Testis (tissue), 3 donors: ENCODE measurements around the gene CELF3. TPM values are rescaled to one million over a fixed set of nuclear protein-coding genes. Genes with fewer than 3 reads are reported as not detected.

Experiments
- DNase-seq: peaks from one replicate; pipeline ENCODE4 v3.0.0-alpha.2; 2019
- H3K27ac ChIP-seq, 2 donors: fragments of 200-600 bp; sonication (generic); one replicate each; pipeline ENCODE4 v1.5.1; 2019
- H3K27me3 ChIP-seq: fragments of 200-600 bp; sonication (generic); one replicate; pipeline ENCODE4 v1.5.1; 2019
- H3K36me3 ChIP-seq: fragments of 200-600 bp; sonication (generic); one replicate; pipeline ENCODE4 v1.5.1; 2017; ENCODE audit warnings: low read depth; ENCODE audit errors: missing control alignments
- H3K4me1 ChIP-seq: fragments of 200-600 bp; sonication (generic); one replicate; pipeline ENCODE4 v1.5.1; 2019
- H3K4me3 ChIP-seq, 2 donors: fragments of 200-600 bp; sonication (generic); one replicate each; pipeline ENCODE4 v1.5.1; 2017 to 2019
- H3K9me3 ChIP-seq: fragments of 200-600 bp; sonication (generic); one replicate; pipeline ENCODE4 v1.5.1; 2017
- CTCF ChIP-seq, 3 experiments: fragments of 450-650 bp in 2 of 3; fragments of 200-600 bp in 1 of 3; sonication (generic) in 1 of 3; IDR thresholded peaks; one replicate each; pipeline ENCODE4 v1.5.1; 2016 to 2019; ENCODE audit warnings: antibody characterized with exemption in 3 of 3, mild to moderate bottlenecking in 2 of 3, moderate library complexity in 1 of 3
- POLR2A ChIP-seq: fragments of 450-650 bp; IDR thresholded peaks from one replicate; pipeline ENCODE4 v1.6.1; 2017; ENCODE audit warnings: antibody characterized with exemption, mild to moderate bottlenecking, moderate library complexity
- WGBS, 2 donors: methylation state at CpG; one replicate each; pipeline ENCODE4 v1.1.5; 2018; 5-methylcytosine and 5-hydroxymethylcytosine counted together
- intact Hi-C: fragments of 100-400 bp; cut with DNase I; formaldehyde crosslinking; loops from one replicate; pipeline ENCODE4 v1.15.1; 2023; ENCODE audit warnings: low total_unique reads
- polyA plus RNA-seq: library from polyadenylated mRNA; stranded (reverse); fragments of 350-450 nt; fragmentation: Illumina TruSeq; extraction: RNeasy Lipid Tissue Mini Kit (QIAGEN cat#74804); gene quantifications from one replicate; pipeline ENCODE4 v1.2.3, GENCODE V29; 2014; ENCODE audit warnings: low read depth, low replicate concordance; ENCODE audit not compliant: insufficient read depth
- total RNA-seq, 2 donors: library from RNA; depleted of rRNA; stranded (reverse); fragments of >200 nt; gene quantifications; one replicate each; pipeline ENCODE4 v1.2.3, GENCODE V29; 2016

CELF3 gene
- total and polyA plus RNA-seq, 3 donors from 2014 or later = 2.6 to 4.6 (median 3.2) TPM

GRCh38 chr1:151759241-151759640, 42.6 kb upstream of the CELF3 start:
- H3K9me3 ChIP-seq = no peaks in the 10 kb centered on the region
- no peak for DNase-seq
- no peaks in the 10 kb centered on the region for H3K4me1 ChIP-seq
- H3K27me3 ChIP-seq = no peaks in the 10 kb centered on the region
- H3K4me3 ChIP-seq = no peak overlapping the region
- TF ChIP-seq CTCF (IDR thresholded peaks at IDR 0.05) = no peak
- TF ChIP-seq POLR2A = no peak
- intact Hi-C loops = no loop called here
- no peak overlapping the region for H3K27ac ChIP-seq
- no peaks in the 10 kb centered on the region for H3K36me3 ChIP-seq

- Histone ChIP-seq H3K36me3 (no peaks in the 10 kb centered on the region), H3K4me3 (no peak overlapping the region)
- 75 to 88% methylated on average over 1 of the region's 1 CpG for WGBS, 2 donors
Observed at GRCh38 chr1:151756291-151756690, 39.7 kb upstream of the CELF3 start.

GRCh38 chr1:151741516-151741915, 24.9 kb upstream of the CELF3 start:
- no peaks in the 10 kb centered on the region for H3K4me1 ChIP-seq
- H3K9me3 ChIP-seq = no peaks in the 10 kb centered on the region
- H3K4me3 ChIP-seq = no peak overlapping the region
- DNase-seq = no peak
- intact Hi-C loops = no loop called here
- no peaks in the 10 kb centered on the region for H3K27me3 ChIP-seq
- H3K27ac ChIP-seq = no peak overlapping the region
- no peaks in the 10 kb centered on the region for H3K36me3 ChIP-seq
- TF ChIP-seq POLR2A (no peak), CTCF (IDR thresholded peaks at IDR 0.05) (no peak)
- 91 to 93% methylated on average over 4 of the region's 4 CpGs for WGBS, 2 donors

More at GRCh38 chr1:151756291-151756690, 39.7 kb upstream of the CELF3 start:
- no peak for DNase-seq
- Histone ChIP-seq H3K27ac (no peak overlapping the region), H3K4me1 (no peaks in the 10 kb centered on the region), H3K27me3 (no peaks in the 10 kb centered on the region), H3K9me3 (no peaks in the 10 kb centered on the region)
- intact Hi-C loops = no loop called here
- no peak for TF ChIP-seq POLR2A
- TF ChIP-seq CTCF (IDR thresholded peaks at IDR 0.05) = no peak

- H3K36me3 ChIP-seq = no peaks in the 10 kb centered on the region
- 74 to 81% methylated on average over 3 of the region's 3 CpGs for WGBS, 2 donors
- TF ChIP-seq POLR2A (no peak), CTCF (IDR thresholded peaks at IDR 0.05) (no peak)
- no peak overlapping the region for H3K4me3 ChIP-seq
- no peak overlapping the region for H3K27ac ChIP-seq
- intact Hi-C loops = loop anchor here (10.0 kb wide), 1 partner anchor 205 kb away; no protein-coding TSS in a partner anchor
- no peaks in the 10 kb centered on the region for H3K27me3 ChIP-seq
- no peaks in the 10 kb centered on the region for H3K4me1 ChIP-seq
- H3K9me3 ChIP-seq = no peaks in the 10 kb centered on the region
- no peak for DNase-seq
Observed at GRCh38 chr1:151739590-151740355, 23.2 kb upstream of the CELF3 start.

- no peak for TF ChIP-seq CTCF (IDR thresholded peaks at IDR 0.05)
- no peak for TF ChIP-seq POLR2A
- Histone ChIP-seq H3K4me3 (no peak overlapping the region), H3K27ac (no peak overlapping the region), H3K36me3 (no peaks in the 10 kb centered on the region), H3K4me1 (no peaks in the 10 kb centered on the region), H3K27me3 (no peaks in the 10 kb centered on the region), H3K9me3 (no peaks in the 10 kb centered on the region)
- DNase-seq = no peak
- intact Hi-C loops = loop anchor here (10.0 kb wide), 1 partner anchor 203 kb away; no protein-coding TSS in a partner anchor
Observed at GRCh38 chr1:151737479-151737878, 20.9 kb upstream of the CELF3 start.
